IPS-18c (cell line): ENCODE measurements around the gene REN.

Experiments used
- H3K4me3 ChIP-seq: 2 replicates; pipeline ENCODE4 v1.7.0; 2013; ENCODE audit warnings: low read depth, mild to moderate bottlenecking, low read length, moderate library complexity; ENCODE audit not compliant: insufficient read depth
- H3K9me3 ChIP-seq: one replicate; pipeline ENCODE4 v1.6.1; 2013; ENCODE audit warnings: mild to moderate bottlenecking, low read length, moderate library complexity; ENCODE audit not compliant: control insufficient read depth, insufficient read depth

Gene REN

DNA sequence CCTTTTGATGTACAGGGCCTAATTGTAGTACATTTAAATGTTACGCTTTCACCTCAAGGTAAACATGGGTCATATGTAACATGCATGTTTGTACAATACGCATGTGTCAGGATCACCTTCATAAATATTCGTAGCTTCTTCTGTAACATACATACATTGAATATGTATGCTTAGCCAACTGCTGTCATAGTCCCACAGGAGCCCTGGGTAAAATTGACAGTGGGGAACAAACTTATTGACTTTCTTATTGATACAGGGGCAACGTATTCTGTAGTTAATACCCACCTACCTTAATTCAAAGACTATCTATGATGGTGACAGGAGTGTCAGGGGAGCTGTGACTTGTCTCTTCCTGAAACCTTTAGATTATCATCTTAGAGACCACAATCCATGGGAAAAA is 3.7 kb upstream of the REN start:
- H3K4me3 ChIP-seq, result no peak overlapping the region
- no peaks in the 10 kb centered on the region for H3K9me3 ChIP-seq

- Histone ChIP-seq H3K4me3 (no peak overlapping the region), H3K9me3 (no peaks in the 10 kb centered on the region)
Observed at GRCh38 chr1:204167730-204168129, 1.6 kb upstream of the REN start.

GRCh38 chr1:204162494-204163074 is 3.6 kb downstream of the REN start:
- H3K4me3 ChIP-seq, result no peak overlapping the region
- H3K9me3 ChIP-seq, result no peaks in the 10 kb centered on the region

DNA sequence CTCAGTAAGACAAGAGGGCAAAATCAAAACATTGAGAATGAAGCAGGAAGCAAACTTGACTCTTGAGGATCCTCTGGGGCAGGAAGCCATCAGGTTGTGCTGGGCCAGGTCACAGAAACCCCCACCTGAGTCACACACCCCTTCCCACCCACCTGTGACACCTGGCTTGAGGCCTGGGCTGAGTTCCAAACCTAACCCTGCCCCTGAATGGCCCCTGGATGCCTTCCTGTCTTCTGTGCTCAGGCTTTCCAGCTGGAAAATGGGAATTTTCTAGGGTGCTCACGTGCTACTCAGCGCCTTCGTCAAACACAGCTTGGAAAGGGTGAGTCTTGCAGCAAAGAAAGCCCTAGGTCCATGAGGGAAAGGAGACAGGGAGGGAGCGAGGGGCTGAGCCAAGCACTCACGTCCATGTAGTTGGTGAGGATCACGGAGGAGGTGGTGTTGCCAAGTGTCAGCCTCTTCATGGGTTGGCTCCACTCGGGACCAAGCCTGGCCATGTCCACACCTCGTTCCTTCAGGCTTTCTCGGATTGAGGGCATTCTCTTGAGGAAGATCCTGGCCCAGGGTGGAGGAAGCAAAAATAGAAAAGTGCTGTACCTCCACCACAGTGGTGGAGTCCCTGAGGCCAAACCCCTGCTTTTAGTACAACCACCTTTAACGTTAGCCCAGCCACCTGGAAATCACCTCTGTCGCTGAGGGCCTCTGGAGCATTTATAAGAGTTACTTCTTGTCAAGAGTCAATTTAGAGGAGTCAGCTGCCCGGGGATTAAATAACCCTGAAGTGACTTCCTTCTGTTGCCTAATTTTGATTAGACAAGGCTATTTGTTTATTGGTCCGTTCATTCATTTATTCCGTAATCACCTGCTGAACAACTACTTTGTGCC is 4.3 kb downstream of the REN start:
- Histone ChIP-seq H3K4me3 (no peak overlapping the region), H3K9me3 (no peaks in the 10 kb centered on the region)

DNA sequence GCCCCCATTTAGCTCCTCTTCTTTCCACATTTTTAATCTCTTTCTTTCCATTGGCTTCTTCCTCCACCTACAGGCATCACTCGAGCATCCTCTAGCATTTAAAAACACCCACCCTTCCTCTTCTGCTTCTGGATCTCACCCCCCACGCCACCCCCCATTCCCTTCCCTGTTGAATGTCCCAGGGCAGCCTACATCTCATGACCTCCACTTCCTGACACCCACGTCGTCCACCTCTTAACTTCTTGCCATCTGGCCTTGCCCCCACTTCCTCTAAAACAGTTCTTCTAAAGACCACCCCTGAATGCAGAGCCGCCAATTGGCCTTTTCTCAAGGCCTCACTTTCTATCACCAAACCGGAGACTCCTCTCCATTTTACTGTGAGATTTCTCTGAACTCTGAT is 8.2 kb downstream of the REN start:
- H3K9me3 ChIP-seq, result no peaks in the 10 kb centered on the region
- H3K4me3 ChIP-seq, result no peak overlapping the region

DNA sequence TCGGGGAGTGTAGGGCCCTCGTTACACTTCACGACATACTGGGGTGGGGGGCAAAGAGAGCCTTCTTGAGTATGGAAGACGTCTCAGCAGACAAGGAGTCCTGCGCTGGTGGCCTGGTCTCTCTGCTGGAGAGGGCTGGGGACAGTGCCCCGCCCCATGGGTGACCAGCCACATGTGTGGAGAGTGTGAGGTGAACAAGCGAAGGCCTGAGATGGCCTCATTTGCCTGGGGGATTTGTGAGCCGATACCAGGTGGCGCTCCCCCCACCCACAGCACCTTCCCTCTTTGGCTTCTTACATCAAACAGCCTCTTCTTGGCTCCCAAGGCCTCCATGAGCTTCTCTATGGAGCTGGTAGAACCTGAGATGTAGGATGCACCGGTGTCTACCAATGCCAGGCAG is 10.3 kb downstream of the REN start:
- Histone ChIP-seq H3K4me3 (no peak overlapping the region), H3K9me3 (no peaks in the 10 kb centered on the region)

- H3K9me3 ChIP-seq, result no peaks in the 10 kb centered on the region
Observed at GRCh38 chr1:204154568-204155255, 11.4 kb downstream of the REN start.

GRCh38 chr1:204153667-204154066 is 12.5 kb downstream of the REN start:
- H3K4me3 ChIP-seq, result no peak overlapping the region

More at GRCh38 chr1:204154568-204155255, 11.4 kb downstream of the REN start:
- H3K4me3 ChIP-seq, result no peak overlapping the region

DNA sequence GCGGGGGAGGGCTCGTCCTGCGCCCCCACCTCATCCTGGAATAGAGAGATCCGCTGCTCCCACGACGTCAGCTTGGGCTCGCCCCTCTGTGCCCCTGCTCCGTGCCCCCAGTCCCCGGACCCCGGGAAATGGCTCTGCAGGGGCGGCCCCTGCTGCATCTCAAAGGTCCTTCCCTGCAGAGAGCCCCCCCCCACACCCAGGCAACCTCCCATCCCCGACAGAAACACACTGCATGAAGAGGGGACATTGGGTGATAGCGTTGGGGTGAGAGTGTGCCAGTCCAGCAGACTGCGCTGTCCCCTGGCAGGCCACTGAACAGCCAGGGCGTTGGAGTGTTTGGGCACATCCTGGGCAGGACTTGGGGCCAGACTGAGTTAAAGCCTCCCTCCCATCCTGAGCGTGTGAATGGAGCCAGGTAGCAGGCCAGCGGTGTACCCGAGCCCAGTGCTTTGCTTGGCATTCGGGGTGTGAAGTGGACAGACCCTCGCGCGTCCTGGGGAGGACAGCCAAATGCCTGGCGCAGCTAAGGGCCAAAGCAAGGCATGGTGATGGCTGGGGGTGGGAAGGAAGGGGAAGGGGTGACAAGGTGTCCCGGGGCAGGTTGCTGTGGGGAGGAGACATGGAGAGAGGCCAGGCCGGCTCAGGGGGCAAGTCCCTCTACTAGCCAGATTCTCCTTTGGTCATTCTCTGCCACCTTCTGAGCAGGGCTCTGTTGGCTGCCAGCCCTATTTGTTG is 13.7 kb downstream of the REN start:
- Histone ChIP-seq H3K4me3 (peak overlapping the region; percentile 65), H3K9me3 (no peaks in the 10 kb centered on the region)

More at GRCh38 chr1:204153667-204154066, 12.5 kb downstream of the REN start:
- H3K9me3 ChIP-seq, result no peaks in the 10 kb centered on the region

DNA sequence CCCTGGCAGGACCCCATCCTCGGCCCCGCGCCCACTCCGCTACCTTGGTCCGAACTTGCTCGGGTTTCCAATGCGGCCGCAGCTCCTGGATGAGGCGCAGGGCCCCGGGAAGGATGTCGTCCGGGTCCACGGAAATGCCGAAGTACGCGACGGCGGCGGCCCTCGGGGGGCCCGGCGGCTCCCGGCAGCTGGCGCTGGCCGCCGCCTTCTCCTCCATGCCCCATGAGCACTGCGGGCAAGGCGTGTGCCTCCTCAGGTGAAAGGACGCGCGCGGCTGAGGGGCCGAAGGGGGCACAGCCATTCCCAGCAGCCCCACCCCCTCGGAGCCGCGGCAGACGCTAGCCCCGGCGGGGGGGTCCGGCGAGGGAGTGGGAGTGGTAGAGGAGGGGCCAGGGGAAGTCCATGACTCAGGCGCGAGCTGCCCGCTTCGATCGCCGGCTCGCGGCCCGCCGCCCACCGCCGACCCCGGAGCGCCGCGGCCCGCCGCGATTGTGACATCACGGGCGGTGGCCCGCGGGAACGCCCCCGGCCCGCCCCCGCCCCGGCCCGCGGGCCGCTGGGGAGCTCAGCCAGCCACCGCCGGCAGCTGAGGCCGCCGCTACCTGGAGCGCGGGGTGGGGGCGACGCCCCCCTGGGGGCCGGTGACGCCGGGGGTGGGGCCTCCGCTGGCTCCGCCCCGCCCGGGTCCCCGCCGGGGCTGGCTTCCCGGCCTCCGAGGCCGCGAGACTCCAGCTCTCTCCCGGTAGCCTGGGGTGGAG is 14.4 kb downstream of the REN start, which contains the start of gene ETNK2:
Gene ETNK2, minus strand, starts transcription at position 493 of the 758 bp plus-strand sequence. Its CDS starts 192 bp downstream, at position 301.
- Histone ChIP-seq H3K9me3 (no peaks in the 10 kb centered on the region), H3K4me3 (peak within 1 kb of the TSS; percentile 65)

GRCh38 chr1:204150702-204151551 is 15.2 kb downstream of the REN start:
- H3K4me3 ChIP-seq, result peak overlapping the region; percentile 65

GRCh38 chr1:204149635-204150565 is 16.2 kb downstream of the REN start:
- no peaks in the 10 kb centered on the region for H3K9me3 ChIP-seq
- 0 out of 2 replicates have a peak overlapping the region, but pooled peaks have one; percentile 65 for H3K4me3 ChIP-seq

More at GRCh38 chr1:204150702-204151551, 15.2 kb downstream of the REN start:
- H3K9me3 ChIP-seq, result no peaks in the 10 kb centered on the region

GRCh38 chr1:204149107-204149506 is 17.0 kb downstream of the REN start:
- Histone ChIP-seq H3K9me3 (no peaks in the 10 kb centered on the region), H3K4me3 (no peak overlapping the region)

- no peak overlapping the region for H3K4me3 ChIP-seq
Observed at GRCh38 chr1:204147406-204148383, 18.4 kb downstream of the REN start.

More at GRCh38 chr1:204147406-204148383, 18.4 kb downstream of the REN start:
- no peaks in the 10 kb centered on the region for H3K9me3 ChIP-seq
